HepG2 (cell line): Measurements from ENCODE around the gene CDKN1C. TPM values are rescaled to one million over a fixed set of nuclear protein-coding genes. Genes with fewer than 3 reads are reported as not detected.
A peak's percentile ranks its signal among the peaks of the same experiment; 100 is the strongest.

Source experiments
- ATAC-seq: fragments of 200-7000 bp; cut with Tn5 transposase; 3 replicates; pipeline ENCODE4 v1.9.1; 2020; ENCODE audit warnings: mild to moderate bottlenecking, moderate library complexity
- BruUV-seq: library from RNA; stranded (reverse); fragments of 400-500 nt; replicated peaks from 2 replicates; lab custom pipeline; 2021; lab: Mats Ljungman, UMichigan
- CTCF ChIA-PET: fragments of 300-600 bp; formaldehyde crosslinking; extraction: SDS; loops from one replicate; lab custom pipeline; 2021; ENCODE audit warnings: low total read pairs, inconsistent platforms, low intra/inter-chr PET ratio; lab: Yijun Ruan, JAX
- POLR2A ChIA-PET: fragments of 350-600 bp; sonication (Branson Sonifier 250); formaldehyde crosslinking; loops from one replicate; lab custom pipeline; 2020; ENCODE audit warnings: antibody characterized with exemption, inconsistent platforms; lab: Yijun Ruan, JAX
- DNase-seq: peaks from one replicate; pipeline ENCODE4 v3.0.0-alpha.2; 2015; ENCODE audit warnings: low spot score
- FAIRE-seq: peaks from 3 replicates; lab custom pipeline; 2011; peaks lifted over from hg19 to GRCh38; lab: Jason Lieb, UNC
- H2AFZ ChIP-seq: one replicate; pipeline ENCODE4 v1.6.1; 2011; ENCODE audit warnings: low read length, inconsistent platforms
- H3K27ac ChIP-seq: fragments of 300-600 bp; 3 replicates; pipeline ENCODE4 v1.8.0; 2011; ENCODE audit warnings: mixed run types, mild to moderate bottlenecking, mixed read lengths, low read length, inconsistent platforms; ENCODE audit not compliant: insufficient read depth; ENCODE audit errors: extremely low read length
- H3K27me3 ChIP-seq, 2 experiments: fragments of 200-600 bp in 1 of 2; 2 replicates in 1 of 2; 3 replicates in 1 of 2; pipeline versions ENCODE4 v1.6.0 to v1.8.0; 2011; ENCODE audit warnings: low read length in 2 of 2, mild to moderate bottlenecking in 2 of 2, moderate library complexity in 2 of 2, inconsistent platforms in 1 of 2; ENCODE audit not compliant: insufficient read depth in 2 of 2, control insufficient read depth in 1 of 2
- H3K36me3 ChIP-seq, 2 experiments: fragments of 200-600 bp in 1 of 2; replicated peaks in 1 of 2; 2 replicates in 1 of 2; 3 replicates in 1 of 2; pipeline versions ENCODE4 v1.5.1 to v1.8.0; 2011; ENCODE audit warnings: low read length in 2 of 2, inconsistent platforms in 1 of 2; ENCODE audit not compliant: insufficient read depth in 2 of 2, control insufficient read depth in 1 of 2
- H3K4me1 ChIP-seq: 2 replicates; pipeline ENCODE4 v1.5.1; 2012; ENCODE audit warnings: low read length, inconsistent platforms; ENCODE audit not compliant: insufficient read depth
- H3K4me2 ChIP-seq: 2 replicates; pipeline ENCODE4 v1.6.0; 2011; ENCODE audit warnings: low read depth, low read length, inconsistent platforms
- H3K4me3 ChIP-seq, 3 experiments: fragments of 200-600 bp in 1 of 3; sonication (generic), shearing (Covaris generic) in 1 of 3; replicated peaks in 1 of 3; 2 replicates each; pipeline ENCODE4 v1.5.1; 2011 to 2016; ENCODE audit warnings: low read length in 3 of 3, inconsistent platforms in 2 of 3, low read depth in 2 of 3, mild to moderate bottlenecking in 2 of 3, control low read depth in 1 of 3, mixed read lengths in 1 of 3; ENCODE audit not compliant: insufficient read depth in 1 of 3
- H3K79me2 ChIP-seq: one replicate; pipeline ENCODE4 v1.6.1; 2011; ENCODE audit warnings: low read length, inconsistent platforms; ENCODE audit not compliant: insufficient read depth
- H3K9ac ChIP-seq: 2 replicates; pipeline ENCODE4 v1.6.0; 2011; ENCODE audit warnings: mild to moderate bottlenecking, low read depth, low read length, inconsistent platforms; ENCODE audit not compliant: insufficient read depth
- H3K9me3 ChIP-seq: 2 replicates; pipeline ENCODE4 v1.5.1; 2012; ENCODE audit warnings: mild to moderate bottlenecking, low read length
- H4K20me1 ChIP-seq: 2 replicates; pipeline ENCODE4 v1.6.0; 2011; ENCODE audit warnings: inconsistent platforms, mild to moderate bottlenecking, low read length, moderate library complexity; ENCODE audit not compliant: insufficient read depth
- FOXA1 ChIP-seq, 2 experiments: fragments of 450-650 bp in 1 of 2; sonication (generic) in 1 of 2; formaldehyde crosslinking in 1 of 2; IDR thresholded peaks; 2 replicates each; pipeline versions ENCODE4 v1.4.0 to v1.6.1; 2016 to 2020; ENCODE audit warnings: missing genetic modification reagents in 1 of 2
- NFIC ChIP-seq: IDR thresholded peaks from 2 replicates; pipeline ENCODE4 v1.6.1; 2012; ENCODE audit warnings: mild to moderate bottlenecking, low read length, inconsistent platforms
- TBP ChIP-seq: sonication (generic); formaldehyde crosslinking; IDR thresholded peaks from 2 replicates; pipeline ENCODE4 v1.5.0; 2020; ENCODE audit warnings: missing genetic modification reagents
- ZBTB25 ChIP-seq: IDR thresholded peaks from 2 replicates; pipeline ENCODE4 v1.6.1; 2018; ENCODE audit warnings: missing genetic modification reagents
- ZFX ChIP-seq: sonication (generic); formaldehyde crosslinking; IDR thresholded peaks from 2 replicates; pipeline ENCODE4 v1.4.0; 2020; ENCODE audit warnings: mild to moderate bottlenecking, low read depth, missing genetic modification reagents, moderate library complexity
- ZNF207 ChIP-seq: fragments of 450-650 bp; IDR thresholded peaks from 2 replicates; pipeline ENCODE4 v1.6.1; 2016; ENCODE audit warnings: antibody characterized with exemption, borderline replicate concordance
- ZNF280D ChIP-seq: sonication (generic); formaldehyde crosslinking; IDR thresholded peaks from 2 replicates; pipeline ENCODE4 v1.5.1; 2020; ENCODE audit warnings: mild to moderate bottlenecking, missing genetic modification reagents
- ZNF510 ChIP-seq: sonication (generic); formaldehyde crosslinking; IDR thresholded peaks from 2 replicates; pipeline ENCODE4 v1.4.0; 2020; ENCODE audit warnings: low read depth, mild to moderate bottlenecking, missing genetic modification reagents
- ZNF564 ChIP-seq: sonication (generic); formaldehyde crosslinking; IDR thresholded peaks from 2 replicates; pipeline ENCODE4 v1.8.1; 2023; ENCODE audit warnings: mild to moderate bottlenecking, missing genetic modification reagents
- ZNF619 ChIP-seq: sonication (generic); formaldehyde crosslinking; IDR thresholded peaks from 2 replicates; pipeline ENCODE4 v1.4.0; 2020; ENCODE audit warnings: mild to moderate bottlenecking, missing genetic modification reagents
- WGBS: methylation state at CpG from one replicate; pipeline ENCODE4 v1.1.6; 2017; ENCODE audit warnings: low lambda C conversion rate; 5-methylcytosine and 5-hydroxymethylcytosine counted together
- in situ Hi-C: cut with HindIII; loops from 2 replicates; pipeline ENCODE4 v1.10.0; 2017; ENCODE audit warnings: low pct_unique_long_range_greater_than_20kb; ENCODE audit not compliant: extremely low pct_ligation_motif_present
- intact Hi-C: fragments of 100-400 bp; cut with micrococcal nuclease; formaldehyde crosslinking; loops from one replicate; pipeline ENCODE4 v1.10.0; 2022; ENCODE audit not compliant: unreplicated experiment
- polyA plus RNA-seq, 8 experiments: library from polyadenylated mRNA; depleted of rRNA in 3 of 8; stranded (reverse) in 7 of 8; unstranded in 1 of 8; fragments of >200 nt; fragmentation: Illumina TruSeq in 4 of 8; extraction: Trizol in 4 of 8; gene quantifications; 2 replicates each; pipeline versions ENCODE4 v1.2.1 to v1.2.3, GENCODE V29; 2011 to 2016; ENCODE audit warnings: low read depth in 4 of 8, missing spikeins in 1 of 8, mixed read lengths in 1 of 8; ENCODE audit not compliant: insufficient read depth in 1 of 8
- total RNA-seq, 5 experiments: library from RNA; depleted of rRNA; stranded (reverse); fragments of >200 nt; fragmentation: Illumina TruSeq; extraction: Trizol; gene quantifications; 2 replicates each; pipeline ENCODE4 v1.2.3, GENCODE V29; 2016; ENCODE audit warnings: low read depth in 1 of 5
- TF ChIP-seq, protein P1 (sequence below): sonication (generic); formaldehyde crosslinking; IDR thresholded peaks from 2 replicates; pipeline ENCODE4 v1.4.0; 2020; ENCODE audit warnings: missing genetic modification reagents, borderline replicate concordance
- TF ChIP-seq, protein P2 (sequence below): sonication (generic); formaldehyde crosslinking; IDR thresholded peaks from 2 replicates; pipeline ENCODE4 v1.8.1; 2023; ENCODE audit warnings: mild to moderate bottlenecking, missing genetic modification reagents

CDKN1C gene
- total and polyA plus RNA-seq, 2 of the 13 experiments (the other 11 are each of a cell fraction or from before 2014, with no cell fraction given), result not detected

DNA sequence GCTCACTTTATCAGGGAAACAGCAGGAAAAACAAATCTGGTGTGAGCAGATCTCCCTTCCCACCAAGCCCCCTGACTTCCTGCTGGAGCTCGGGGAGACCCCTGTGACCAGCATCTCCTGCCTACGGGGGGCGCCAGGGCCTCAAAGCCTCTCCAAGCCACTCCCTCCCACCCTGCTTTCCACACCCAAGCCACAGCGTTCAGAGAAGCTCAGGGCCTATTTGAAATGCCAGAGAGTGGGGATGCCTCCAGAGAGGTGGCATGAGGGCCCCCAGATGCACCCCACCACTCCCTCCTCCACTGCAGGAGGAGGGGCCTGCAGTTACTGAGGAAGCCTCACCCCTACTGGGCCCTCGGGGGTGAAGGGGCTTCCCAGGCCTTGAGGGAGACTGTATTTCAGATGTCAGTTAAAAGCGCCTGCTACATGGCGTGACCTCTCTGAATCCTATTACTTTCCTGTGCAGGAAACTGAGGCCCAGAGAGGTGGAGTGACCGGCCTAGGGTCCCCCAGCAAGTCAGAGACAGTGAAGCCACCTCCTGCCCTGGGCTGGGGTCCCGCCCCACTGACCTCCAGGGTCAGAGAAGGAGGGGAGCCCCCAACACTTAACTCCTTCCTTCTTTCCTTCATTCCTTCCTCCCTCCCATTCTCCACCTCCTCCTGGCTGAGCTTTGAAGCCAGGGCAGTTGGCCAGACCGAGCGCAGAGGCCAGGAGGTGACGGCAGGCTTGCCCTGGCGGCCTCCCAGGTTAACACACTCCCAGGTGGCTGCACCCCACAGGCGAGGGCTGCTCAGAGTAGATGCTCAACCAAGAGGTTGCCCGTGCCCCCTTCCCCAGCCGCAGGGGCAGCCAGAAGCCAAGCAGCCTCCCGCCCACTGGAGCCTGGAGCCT is 6.0 kb upstream of the CDKN1C start:
- FAIRE-seq, result no peak
- peak; percentile 30 for DNase-seq
- POLR2A ChIA-PET, result interaction anchor here (0.8 to 2.2 kb wide), 9 partner anchors 10 to 358 kb away, joined by 3 to 9 read pairs (median 3); partner anchors contain the start of gene KCNQ1OT1
- H3K9ac ChIP-seq, result no peak overlapping the region
- peaks cover 39% of the 10 kb centered on the region for H3K4me1 ChIP-seq
- no peak overlapping the region for H3K27ac ChIP-seq
- no peaks in the 10 kb centered on the region for H3K9me3 ChIP-seq
- H3K36me3 ChIP-seq, result no peaks in the 10 kb centered on the region
- no peaks in the 10 kb centered on the region for H3K79me2 ChIP-seq
- CTCF ChIA-PET, result interaction anchor here (1.0 to 8.6 kb wide), 3 partner anchors 39 to 359 kb away, joined by 3 to 148 read pairs (median 11); no protein-coding TSS in a partner anchor
- 40% methylated on average over 7 of the region's 17 CpGs for WGBS
- no peaks in the 10 kb centered on the region for H4K20me1 ChIP-seq
- peaks cover 3 to 18% of the 10 kb centered on the region in 2 experiments for H3K27me3 ChIP-seq
- no TSS peak for BruUV-seq
- in situ Hi-C loops, result no loop called here
- ATAC-seq, result no peak
- H3K4me2 ChIP-seq, result peak overlapping the region; percentile 29; the same call in 1 of the 2 replicates
- peak overlapping the region in 1 of 3 experiments; percentile 10; a peak in 1 of 6 replicates for H3K4me3 ChIP-seq
- no peak overlapping the region for H2AFZ ChIP-seq
- intact Hi-C loops, result loop anchor here (2.0 kb wide), 1 partner anchor 463 kb away; no protein-coding TSS in a partner anchor
- TF ChIP-seq ZBTB25 (CRISPR knock-in tag) (no peak), ZNF564 (CRISPR knock-in tag) (no peak), ZNF207 (no peak), ZNF280D (CRISPR knock-in tag) (no peak), ZNF619 (CRISPR knock-in tag) (no peak), ZFX (CRISPR knock-in tag) (0 out of 2 replicates have a peak, but pooled peaks have one; percentile 28), FOXA1 (IDR thresholded peaks at IDR 0.05) (no peak), FOXA1 (CRISPR knock-in tag; IDR thresholded peaks at IDR 0.05) (0 out of 2 replicates have a peak, but pooled peaks have one; percentile 16), ZNF510 (no peak), NFIC (no peak), TBP (CRISPR knock-in tag) (peak; percentile 44; the same call in 1 of the 2 replicates)
- TF ChIP-seq, protein P1, sequence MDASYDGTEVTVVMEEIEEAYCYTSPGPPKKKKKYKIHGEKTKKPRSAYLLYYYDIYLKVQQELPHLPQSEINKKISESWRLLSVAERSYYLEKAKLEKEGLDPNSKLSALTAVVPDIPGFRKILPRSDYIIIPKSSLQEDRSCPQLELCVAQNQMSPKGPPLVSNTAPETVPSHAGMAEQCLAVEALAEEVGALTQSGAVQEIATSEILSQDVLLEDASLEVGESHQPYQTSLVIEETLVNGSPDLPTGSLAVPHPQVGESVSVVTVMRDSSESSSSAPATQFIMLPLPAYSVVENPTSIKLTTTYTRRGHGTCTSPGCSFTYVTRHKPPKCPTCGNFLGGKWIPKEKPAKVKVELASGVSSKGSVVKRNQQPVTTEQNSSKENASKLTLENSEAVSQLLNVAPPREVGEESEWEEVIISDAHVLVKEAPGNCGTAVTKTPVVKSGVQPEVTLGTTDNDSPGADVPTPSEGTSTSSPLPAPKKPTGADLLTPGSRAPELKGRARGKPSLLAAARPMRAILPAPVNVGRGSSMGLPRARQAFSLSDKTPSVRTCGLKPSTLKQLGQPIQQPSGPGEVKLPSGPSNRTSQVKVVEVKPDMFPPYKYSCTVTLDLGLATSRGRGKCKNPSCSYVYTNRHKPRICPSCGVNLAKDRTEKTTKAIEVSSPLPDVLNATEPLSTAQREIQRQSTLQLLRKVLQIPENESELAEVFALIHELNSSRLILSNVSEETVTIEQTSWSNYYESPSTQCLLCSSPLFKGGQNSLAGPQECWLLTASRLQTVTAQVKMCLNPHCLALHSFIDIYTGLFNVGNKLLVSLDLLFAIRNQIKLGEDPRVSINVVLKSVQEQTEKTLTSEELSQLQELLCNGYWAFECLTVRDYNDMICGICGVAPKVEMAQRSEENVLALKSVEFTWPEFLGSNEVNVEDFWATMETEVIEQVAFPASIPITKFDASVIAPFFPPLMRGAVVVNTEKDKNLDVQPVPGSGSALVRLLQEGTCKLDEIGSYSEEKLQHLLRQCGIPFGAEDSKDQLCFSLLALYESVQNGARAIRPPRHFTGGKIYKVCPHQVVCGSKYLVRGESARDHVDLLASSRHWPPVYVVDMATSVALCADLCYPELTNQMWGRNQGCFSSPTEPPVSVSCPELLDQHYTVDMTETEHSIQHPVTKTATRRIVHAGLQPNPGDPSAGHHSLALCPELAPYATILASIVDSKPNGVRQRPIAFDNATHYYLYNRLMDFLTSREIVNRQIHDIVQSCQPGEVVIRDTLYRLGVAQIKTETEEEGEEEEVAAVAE (CRISPR knock-in tag), result no peak
- TF ChIP-seq, protein P2, sequence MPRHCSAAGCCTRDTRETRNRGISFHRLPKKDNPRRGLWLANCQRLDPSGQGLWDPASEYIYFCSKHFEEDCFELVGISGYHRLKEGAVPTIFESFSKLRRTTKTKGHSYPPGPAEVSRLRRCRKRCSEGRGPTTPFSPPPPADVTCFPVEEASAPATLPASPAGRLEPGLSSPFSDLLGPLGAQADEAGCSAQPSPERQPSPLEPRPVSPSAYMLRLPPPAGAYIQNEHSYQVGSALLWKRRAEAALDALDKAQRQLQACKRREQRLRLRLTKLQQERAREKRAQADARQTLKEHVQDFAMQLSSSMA, result no peak
